Ascending aorta (tissue), 2 donors: ENCODE data around the gene ROR1. TPM values are rescaled to one million over a fixed set of nuclear protein-coding genes. Genes with fewer than 3 reads are reported as not detected.
A peak's percentile ranks its signal among the peaks of the same experiment; 100 is the strongest.

Experiments used
- DNase-seq, 2 donors: peaks; one replicate each; pipeline ENCODE4 v3.0.0-alpha.2; 2019; ENCODE audit warnings: low spot score in 2 of 2
- H3K27ac ChIP-seq, 2 donors: fragments of 200-600 bp; sonication (generic); one replicate each; pipeline ENCODE4 v1.5.1; 2016 to 2017; ENCODE audit warnings: mild to moderate bottlenecking in 1 of 2
- H3K27me3 ChIP-seq: fragments of 200-600 bp; sonication (generic); one replicate; pipeline ENCODE4 v1.5.1; 2017
- H3K36me3 ChIP-seq, 2 donors: fragments of 200-600 bp; sonication (generic); one replicate each; pipeline ENCODE4 v1.5.1; 2016
- H3K4me1 ChIP-seq, 2 donors: fragments of 200-600 bp; sonication (generic); one replicate each; pipeline ENCODE4 v1.5.1; 2016 to 2017; ENCODE audit warnings: mild to moderate bottlenecking in 1 of 2
- H3K4me3 ChIP-seq, 2 donors: fragments of 200-600 bp; sonication (generic); one replicate each; pipeline ENCODE4 v1.5.1; 2016 to 2017; ENCODE audit warnings: mild to moderate bottlenecking in 1 of 2
- H3K9me3 ChIP-seq, 2 donors: fragments of 200-600 bp; sonication (generic); one replicate each; pipeline ENCODE4 v1.5.1; 2016
- intact Hi-C: fragments of 100-400 bp; cut with DNase I; formaldehyde crosslinking; loops from one replicate; pipeline ENCODE4 v1.15.1; 2023
- total RNA-seq: library from RNA; depleted of rRNA; stranded (reverse); fragments of >200 nt; gene quantifications from one replicate; pipeline ENCODE4 v1.1.0, GENCODE V29; 2016
- TF ChIP-seq, protein P1 (sequence below), 3 experiments: fragments of 200-600 bp in 2 of 3; fragments of 450-650 bp in 1 of 3; sonication (generic) in 2 of 3; IDR thresholded peaks; one replicate each; pipeline ENCODE4 v1.5.1; 2016 to 2019; ENCODE audit warnings: antibody characterized with exemption in 3 of 3, mild to moderate bottlenecking in 1 of 3, moderate library complexity in 1 of 3

Gene ROR1
- total RNA-seq, 1 donor from 2014 or later = 115 TPM

DNA sequence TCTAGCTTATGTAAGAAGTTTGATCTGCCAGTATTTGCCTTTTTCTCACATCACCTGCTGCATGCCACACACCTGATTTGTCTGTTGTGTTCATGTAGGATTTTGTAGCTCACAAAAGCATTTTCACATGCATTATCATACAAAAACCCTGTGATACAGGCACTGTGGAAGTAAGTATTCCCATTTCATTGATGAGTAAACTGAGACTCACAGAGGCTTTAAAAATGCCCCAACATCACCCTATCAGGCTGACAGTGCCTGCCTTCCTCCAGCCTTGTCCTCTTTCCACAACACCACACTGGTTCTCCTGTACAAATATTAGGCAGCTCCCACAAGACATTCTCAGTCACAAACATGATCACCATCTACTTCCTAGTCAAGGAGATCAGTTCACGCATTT lies 343.7 kb downstream of the ROR1 start:
- no peak overlapping the region for H3K27ac ChIP-seq
- H3K9me3 ChIP-seq = no peaks in the 10 kb centered on the region
- no peak for DNase-seq
- H3K4me1 ChIP-seq = peaks cover 3 to 20% of the 10 kb centered on the region in 2 donors
- intact Hi-C loops = no loop called here
- H3K36me3 ChIP-seq = no peaks in the 10 kb centered on the region
- TF ChIP-seq, protein P1, sequence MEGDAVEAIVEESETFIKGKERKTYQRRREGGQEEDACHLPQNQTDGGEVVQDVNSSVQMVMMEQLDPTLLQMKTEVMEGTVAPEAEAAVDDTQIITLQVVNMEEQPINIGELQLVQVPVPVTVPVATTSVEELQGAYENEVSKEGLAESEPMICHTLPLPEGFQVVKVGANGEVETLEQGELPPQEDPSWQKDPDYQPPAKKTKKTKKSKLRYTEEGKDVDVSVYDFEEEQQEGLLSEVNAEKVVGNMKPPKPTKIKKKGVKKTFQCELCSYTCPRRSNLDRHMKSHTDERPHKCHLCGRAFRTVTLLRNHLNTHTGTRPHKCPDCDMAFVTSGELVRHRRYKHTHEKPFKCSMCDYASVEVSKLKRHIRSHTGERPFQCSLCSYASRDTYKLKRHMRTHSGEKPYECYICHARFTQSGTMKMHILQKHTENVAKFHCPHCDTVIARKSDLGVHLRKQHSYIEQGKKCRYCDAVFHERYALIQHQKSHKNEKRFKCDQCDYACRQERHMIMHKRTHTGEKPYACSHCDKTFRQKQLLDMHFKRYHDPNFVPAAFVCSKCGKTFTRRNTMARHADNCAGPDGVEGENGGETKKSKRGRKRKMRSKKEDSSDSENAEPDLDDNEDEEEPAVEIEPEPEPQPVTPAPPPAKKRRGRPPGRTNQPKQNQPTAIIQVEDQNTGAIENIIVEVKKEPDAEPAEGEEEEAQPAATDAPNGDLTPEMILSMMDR (IDR thresholded peaks at IDR 0.05) = no peak
- H3K4me3 ChIP-seq = no peak overlapping the region
- no peaks in the 10 kb centered on the region for H3K27me3 ChIP-seq

DNA sequence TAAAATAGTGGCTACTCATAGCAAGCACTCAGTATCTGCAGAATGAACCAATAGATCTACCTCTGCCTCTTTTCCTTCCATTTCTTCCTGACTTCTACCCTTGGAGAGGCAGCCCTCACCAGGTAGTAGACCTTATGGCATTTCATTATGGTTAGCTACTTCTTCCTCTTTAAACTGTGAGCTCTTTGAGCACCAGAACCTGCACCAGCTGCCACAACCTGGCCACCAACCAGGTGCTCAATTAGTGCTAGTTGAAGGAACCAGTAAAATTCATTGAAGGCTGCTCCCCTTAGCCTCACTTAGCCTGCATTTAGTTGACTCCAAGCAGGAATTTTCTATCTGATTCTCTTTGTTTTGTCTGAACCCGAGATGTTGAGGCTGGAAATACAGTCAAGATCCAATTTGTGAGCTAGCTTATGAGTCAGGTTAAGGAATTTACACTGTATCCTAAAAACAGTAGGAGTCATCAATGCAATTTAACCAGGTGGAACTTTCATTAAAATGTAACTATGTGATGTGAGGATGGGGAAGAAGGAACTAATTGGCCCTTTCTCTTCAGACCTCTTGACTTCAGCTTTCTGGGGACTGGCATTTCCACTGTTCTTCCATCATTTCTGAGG lies 348.1 kb downstream of the ROR1 start:
- Histone ChIP-seq H3K27me3 (no peaks in the 10 kb centered on the region), H3K4me3 (no peak overlapping the region), H3K27ac (no peak overlapping the region), H3K4me1 (peaks cover 3 to 32% of the 10 kb centered on the region in 2 donors), H3K36me3 (no peaks in the 10 kb centered on the region), H3K9me3 (no peaks in the 10 kb centered on the region)
- intact Hi-C loops = no loop called here
- TF ChIP-seq, protein P1 (IDR thresholded peaks at IDR 0.05) = no peak
- DNase-seq = peak in 1 of 2 donors; percentile 52

DNA sequence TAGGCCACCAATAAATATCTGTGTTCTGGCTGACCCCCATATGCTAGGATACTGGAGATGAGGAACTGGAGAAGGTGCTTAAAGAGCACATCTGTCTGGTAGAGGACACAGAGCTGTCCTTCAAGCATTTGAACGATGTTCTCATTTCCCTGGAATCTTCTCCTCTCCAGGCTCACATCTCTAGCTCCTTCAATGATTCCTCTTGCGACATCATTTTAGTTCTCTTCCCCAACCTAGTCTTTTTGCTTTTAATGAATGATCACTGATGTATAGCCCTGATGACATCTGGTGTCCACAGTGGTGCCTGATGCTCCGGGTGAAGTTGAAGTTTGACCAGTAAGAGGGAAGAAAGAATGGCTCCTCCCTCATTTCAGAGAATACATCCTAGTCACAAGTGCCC lies 348.8 kb downstream of the ROR1 start:
- intact Hi-C loops = no loop called here
- Histone ChIP-seq H3K36me3 (no peaks in the 10 kb centered on the region), H3K4me3 (no peak overlapping the region), H3K27ac (no peak overlapping the region), H3K9me3 (no peaks in the 10 kb centered on the region), H3K27me3 (no peaks in the 10 kb centered on the region), H3K4me1 (peaks cover 3 to 34% of the 10 kb centered on the region in 2 donors)
- TF ChIP-seq, protein P1 (IDR thresholded peaks at IDR 0.05) = no peak
- DNase-seq = peak in 1 of 2 donors; percentile 7

DNA sequence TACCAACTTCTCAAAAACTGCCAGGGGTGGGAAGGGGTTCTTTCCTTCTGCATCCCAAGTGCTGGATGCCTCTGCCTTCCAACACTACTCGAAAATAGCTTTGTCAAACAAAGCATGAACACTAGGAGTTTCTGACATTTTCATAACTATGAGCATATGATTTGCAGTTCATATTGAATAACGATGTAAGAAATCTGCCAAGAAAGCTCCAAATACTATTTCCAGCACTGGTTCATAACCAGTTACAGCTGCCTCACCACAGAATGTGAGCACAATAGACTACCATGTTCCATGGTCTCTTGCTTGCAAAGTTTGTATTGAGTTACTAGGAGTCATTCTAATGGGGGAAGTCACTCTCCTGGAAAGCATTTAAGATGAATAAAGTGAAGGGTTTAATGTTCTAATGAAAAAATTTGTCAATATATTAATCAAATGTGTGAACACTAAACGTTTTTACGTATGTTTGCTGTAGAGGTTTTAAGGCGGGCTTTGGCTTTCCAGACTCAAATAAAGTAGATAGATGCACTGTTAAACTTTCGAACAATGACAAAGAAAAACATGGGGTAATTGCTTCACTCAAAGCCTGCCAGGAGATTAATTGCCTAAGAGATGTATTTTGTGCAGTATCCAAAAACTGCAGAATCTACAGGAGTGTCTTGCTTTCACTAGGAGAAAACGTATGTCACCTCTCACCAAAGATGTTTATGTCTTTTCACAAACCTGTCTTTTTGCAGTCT lies 351.1 kb downstream of the ROR1 start:
- no peaks in the 10 kb centered on the region for H3K9me3 ChIP-seq
- TF ChIP-seq, protein P1 (IDR thresholded peaks at IDR 0.05) = no peak
- intact Hi-C loops = no loop called here
- peaks cover 0 to 34% of the 10 kb centered on the region in 2 donors for H3K4me1 ChIP-seq
- no peaks in the 10 kb centered on the region for H3K36me3 ChIP-seq
- no peak overlapping the region for H3K4me3 ChIP-seq
- no peak overlapping the region for H3K27ac ChIP-seq
- no peaks in the 10 kb centered on the region for H3K27me3 ChIP-seq
- peak in 1 of 2 donors; percentile 4 for DNase-seq

DNA sequence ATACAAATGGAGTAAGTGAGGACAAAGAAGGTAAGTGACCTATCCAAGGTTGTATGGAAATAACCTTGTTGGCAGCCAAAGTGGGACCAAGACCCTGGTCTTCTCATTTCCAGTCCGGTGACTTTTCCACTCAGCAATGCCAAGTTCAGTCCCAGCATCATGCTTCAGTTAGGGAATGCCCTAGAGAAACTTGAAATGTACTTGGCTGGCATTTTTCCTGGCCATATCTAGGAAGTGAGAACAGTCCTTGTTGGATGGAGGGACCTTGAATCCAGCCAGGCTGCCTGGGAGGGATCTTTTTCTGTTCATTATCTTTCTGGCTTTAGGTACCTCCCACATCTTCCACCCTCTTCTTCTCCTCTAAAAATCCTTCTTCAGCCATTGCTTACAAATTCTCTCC lies 352.8 kb downstream of the ROR1 start:
- intact Hi-C loops = no loop called here

More for the DNA sequence above, 352.8 kb downstream of the ROR1 start:
- no peaks in the 10 kb centered on the region for H3K36me3 ChIP-seq
- no peaks in the 10 kb centered on the region for H3K27me3 ChIP-seq
- H3K27ac ChIP-seq = peak overlapping the region; percentile 1 to 13
- TF ChIP-seq, protein P1 (IDR thresholded peaks at IDR 0.05) = no peak
- no peak overlapping the region for H3K4me3 ChIP-seq
- peaks cover 0 to 32% of the 10 kb centered on the region in 2 donors for H3K4me1 ChIP-seq
- no peaks in the 10 kb centered on the region for H3K9me3 ChIP-seq
- DNase-seq = peak in 1 of 2 donors; percentile 55
